GM23338 (cell line): ENCODE data around the gene GPHN. TPM values are rescaled to one million over a fixed set of nuclear protein-coding genes. Genes with fewer than 3 reads are reported as not detected.

ENCODE experiments used
- ATAC-seq: fragments of 200-7000 bp; cut with Tn5 transposase; 3 replicates; pipeline ENCODE4 v1.9.1; 2020
- DNase-seq: peaks from one replicate; pipeline ENCODE4 v3.0.0-alpha.2; 2015; ENCODE audit warnings: low spot score
- H2AFZ ChIP-seq: fragments of 200-600 bp; sonication (generic); 2 replicates; pipeline ENCODE4 v1.8.0; 2016; ENCODE audit warnings: antibody characterized with exemption, mild to moderate bottlenecking, moderate library complexity
- H3F3A ChIP-seq: fragments of 200-600 bp; sonication (generic); replicated peaks from 2 replicates; pipeline ENCODE4 v1.8.0; 2017; ENCODE audit warnings: antibody characterized with exemption, mixed run types, low read depth
- H3K27ac ChIP-seq: fragments of 200-600 bp; sonication (generic); 2 replicates; pipeline ENCODE4 v1.6.1; 2016; ENCODE audit warnings: low read depth
- H3K27me3 ChIP-seq: fragments of 200-600 bp; sonication (generic); 2 replicates; pipeline ENCODE4 v1.8.0; 2016; ENCODE audit warnings: mild to moderate bottlenecking, mixed run types, moderate library complexity; ENCODE audit not compliant: insufficient read depth
- H3K36me3 ChIP-seq: fragments of 200-600 bp; sonication (generic); 2 replicates; pipeline ENCODE4 v1.8.0; 2016; ENCODE audit warnings: mild to moderate bottlenecking; ENCODE audit not compliant: insufficient read depth
- H3K4me1 ChIP-seq: fragments of 200-600 bp; sonication (generic); 2 replicates; pipeline ENCODE4 v1.8.0; 2016; ENCODE audit warnings: mild to moderate bottlenecking, moderate library complexity; ENCODE audit not compliant: insufficient read depth
- H3K4me2 ChIP-seq: fragments of 200-600 bp; sonication (generic); 2 replicates; pipeline ENCODE4 v1.7.1; 2017; ENCODE audit warnings: mixed run types
- H3K4me3 ChIP-seq: fragments of 200-600 bp; sonication (generic); 2 replicates; pipeline ENCODE4 v1.6.1; 2016; ENCODE audit warnings: mixed run types
- H3K79me2 ChIP-seq: fragments of 200-600 bp; sonication (generic); replicated peaks from 2 replicates; pipeline ENCODE4 v1.8.0; 2017; ENCODE audit warnings: mild to moderate bottlenecking; ENCODE audit not compliant: insufficient read depth
- H3K9me2 ChIP-seq: fragments of 200-600 bp; sonication (generic); 2 replicates; pipeline ENCODE4 v1.8.0; 2017; ENCODE audit not compliant: insufficient read depth
- H4K20me1 ChIP-seq: fragments of 200-600 bp; sonication (generic); replicated peaks from 2 replicates; pipeline ENCODE4 v1.8.0; 2017; ENCODE audit warnings: mild to moderate bottlenecking; ENCODE audit not compliant: insufficient read depth
- H3K27ac Mint-ChIP-seq: 2 replicates; pipeline ENCODE4 v1.8.0; 2020; ENCODE audit warnings: inconsistent platforms, mild to moderate bottlenecking, moderate library complexity, mixed read lengths
- H3K27me3 Mint-ChIP-seq: 3 replicates; pipeline ENCODE4 v1.8.0; 2022; ENCODE audit warnings: low read depth, mild to moderate bottlenecking, moderate library complexity, mixed read lengths, inconsistent platforms; ENCODE audit not compliant: insufficient read depth, poor library complexity
- H3K36me3 Mint-ChIP-seq: 3 replicates; pipeline ENCODE4 v1.8.0; 2021; ENCODE audit warnings: low read depth, mild to moderate bottlenecking, inconsistent platforms, moderate library complexity, mixed read lengths
- H3K4me1 Mint-ChIP-seq: 3 replicates; pipeline ENCODE4 v1.8.0; 2020; ENCODE audit warnings: mild to moderate bottlenecking, inconsistent platforms, mixed read lengths
- H3K4me3 Mint-ChIP-seq: 3 replicates; pipeline ENCODE4 v1.8.0; 2021; ENCODE audit warnings: moderate library complexity, mild to moderate bottlenecking, inconsistent platforms, mixed read lengths
- H3K9me3 Mint-ChIP-seq: 3 replicates; pipeline ENCODE4 v1.8.0; 2020; ENCODE audit warnings: moderate library complexity, mild to moderate bottlenecking, inconsistent platforms, mixed read lengths
- CREB1 ChIP-seq: fragments of 250-450 bp; sonication (Bioruptor Pico); IDR thresholded peaks from 2 replicates; pipeline ENCODE4 v1.5.0; 2020; ENCODE audit warnings: low read depth, mild to moderate bottlenecking, moderate library complexity
- EZH2 ChIP-seq: fragments of 200-600 bp; sonication (generic); IDR thresholded peaks from one replicate; pipeline ENCODE4 v1.8.0; 2017; ENCODE audit warnings: antibody characterized with exemption, mild to moderate bottlenecking, low read depth; ENCODE audit not compliant: unreplicated experiment
- EZH2phosphoT487 ChIP-seq: fragments of 200-600 bp; sonication (generic); IDR thresholded peaks from one replicate; pipeline ENCODE4 v1.8.1; 2018; ENCODE audit warnings: antibody characterized with exemption; ENCODE audit not compliant: unreplicated experiment
- JUNB ChIP-seq: IDR thresholded peaks from one replicate; pipeline ENCODE4 v1.6.1; 2016; ENCODE audit warnings: antibody characterized with exemption; ENCODE audit not compliant: unreplicated experiment
- NANOG ChIP-seq: IDR thresholded peaks from 2 replicates; pipeline ENCODE4 v1.6.1; 2016; ENCODE audit warnings: antibody characterized with exemption, borderline replicate concordance
- POLR2AphosphoS5 ChIP-seq: IDR thresholded peaks from 2 replicates; pipeline ENCODE4 v1.6.1; 2016; ENCODE audit warnings: antibody characterized with exemption, low read depth
- STAT1 ChIP-seq: IDR thresholded peaks from one replicate; pipeline ENCODE4 v1.6.1; 2016; ENCODE audit warnings: antibody characterized with exemption; ENCODE audit not compliant: unreplicated experiment
- ZNF114 ChIP-seq: fragments of 250-450 bp; sonication (Bioruptor Pico); IDR thresholded peaks from 2 replicates; pipeline ENCODE4 v1.5.0; 2020; ENCODE audit warnings: mild to moderate bottlenecking, moderate library complexity
- ZNF331 ChIP-seq: fragments of 250-450 bp; sonication (Bioruptor Pico); IDR thresholded peaks from 2 replicates; pipeline ENCODE4 v1.5.0; 2020; ENCODE audit warnings: low read depth, mild to moderate bottlenecking, moderate library complexity
- polyA plus RNA-seq: library from polyadenylated mRNA; unstranded; fragments of >200 nt; fragmentation: Nextera tagmentation; extraction: Ambion mirVana; gene quantifications from 2 replicates; pipeline ENCODE4 v1.2.1, GENCODE V29; 2016
- total RNA-seq: library from RNA; depleted of rRNA; stranded (reverse); fragments of >200 nt; shearing (Covaris generic); gene quantifications from 2 replicates; pipeline ENCODE4 v1.2.3, GENCODE V29; 2014
- TF ChIP-seq, protein P1 (sequence below): IDR thresholded peaks from one replicate; pipeline ENCODE4 v1.6.1; 2018; ENCODE audit warnings: antibody characterized with exemption; ENCODE audit not compliant: unreplicated experiment
- TF ChIP-seq, protein P2 (sequence below): IDR thresholded peaks from 2 replicates; pipeline ENCODE4 v1.6.1; 2016; ENCODE audit warnings: antibody characterized with exemption
- TF ChIP-seq, protein P3 (sequence below), 2 experiments: fragments of 200-600 bp in 1 of 2; sonication (generic) in 1 of 2; conservative IDR thresholded peaks; 2 replicates each; pipeline versions ENCODE4 v1.5.1 to v1.6.1; 2016 to 2017; ENCODE audit warnings: antibody characterized with exemption in 2 of 2, low read depth in 2 of 2, mild to moderate bottlenecking in 2 of 2, moderate library complexity in 1 of 2
- TF ChIP-seq, protein P4 (sequence below): fragments of 250-450 bp; sonication (Bioruptor Pico); IDR thresholded peaks from 2 replicates; pipeline ENCODE4 v1.5.0; 2020; ENCODE audit warnings: mild to moderate bottlenecking, moderate library complexity

GPHN gene
- total and polyA plus RNA-seq, 2 experiments from 2014 or later: 17.6 to 20.6 TPM

DNA sequence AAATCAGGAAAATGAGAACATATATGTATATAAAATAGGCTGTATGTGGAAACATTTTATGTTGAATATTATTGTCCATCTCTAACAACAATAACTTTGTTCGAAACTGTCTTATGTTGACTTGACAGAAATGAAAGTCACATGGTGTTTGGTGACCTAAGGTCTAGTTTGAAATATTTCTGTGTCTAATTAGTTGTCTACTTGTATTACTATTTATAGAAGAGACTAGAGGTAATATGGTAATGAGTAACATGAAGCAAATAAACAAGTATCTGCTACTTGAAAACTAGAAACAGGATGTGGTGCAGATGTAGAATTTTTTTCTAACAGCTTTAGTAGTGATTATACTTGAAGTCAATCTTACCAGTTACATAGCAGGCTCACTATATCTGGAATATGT is 3.9 kb downstream of the GPHN start:
- H3K27me3 Mint-ChIP-seq: peaks cover 20% of the 10 kb centered on the region
- no peaks in the 10 kb centered on the region for H3K9me2 ChIP-seq
- H3K79me2 ChIP-seq: peaks cover 80% of the 10 kb centered on the region
- ATAC-seq (no peak), DNase-seq (no peak)
- H3K4me1 Mint-ChIP-seq: peaks cover 9% of the 10 kb centered on the region
- H3K27ac Mint-ChIP-seq: no peak overlapping the region
- no peak overlapping the region for H3K4me3 Mint-ChIP-seq
- no peak overlapping the region for H3K27ac ChIP-seq
- no peak overlapping the region for H2AFZ ChIP-seq
- no peak overlapping the region for H3K4me2 ChIP-seq
- peaks cover 21% of the 10 kb centered on the region; the same call in 1 of the 2 replicates for H4K20me1 ChIP-seq
- TF ChIP-seq ZNF331 (CRISPR knock-in tag) (no peak), STAT1 (no peak), NANOG (no peak), ZNF114 (CRISPR knock-in tag) (no peak), JUNB (no peak), CREB1 (CRISPR knock-in tag) (no peak), POLR2AphosphoS5 (no peak), EZH2 (no peak), EZH2phosphoT487 (no peak)
- TF ChIP-seq, protein P1, sequence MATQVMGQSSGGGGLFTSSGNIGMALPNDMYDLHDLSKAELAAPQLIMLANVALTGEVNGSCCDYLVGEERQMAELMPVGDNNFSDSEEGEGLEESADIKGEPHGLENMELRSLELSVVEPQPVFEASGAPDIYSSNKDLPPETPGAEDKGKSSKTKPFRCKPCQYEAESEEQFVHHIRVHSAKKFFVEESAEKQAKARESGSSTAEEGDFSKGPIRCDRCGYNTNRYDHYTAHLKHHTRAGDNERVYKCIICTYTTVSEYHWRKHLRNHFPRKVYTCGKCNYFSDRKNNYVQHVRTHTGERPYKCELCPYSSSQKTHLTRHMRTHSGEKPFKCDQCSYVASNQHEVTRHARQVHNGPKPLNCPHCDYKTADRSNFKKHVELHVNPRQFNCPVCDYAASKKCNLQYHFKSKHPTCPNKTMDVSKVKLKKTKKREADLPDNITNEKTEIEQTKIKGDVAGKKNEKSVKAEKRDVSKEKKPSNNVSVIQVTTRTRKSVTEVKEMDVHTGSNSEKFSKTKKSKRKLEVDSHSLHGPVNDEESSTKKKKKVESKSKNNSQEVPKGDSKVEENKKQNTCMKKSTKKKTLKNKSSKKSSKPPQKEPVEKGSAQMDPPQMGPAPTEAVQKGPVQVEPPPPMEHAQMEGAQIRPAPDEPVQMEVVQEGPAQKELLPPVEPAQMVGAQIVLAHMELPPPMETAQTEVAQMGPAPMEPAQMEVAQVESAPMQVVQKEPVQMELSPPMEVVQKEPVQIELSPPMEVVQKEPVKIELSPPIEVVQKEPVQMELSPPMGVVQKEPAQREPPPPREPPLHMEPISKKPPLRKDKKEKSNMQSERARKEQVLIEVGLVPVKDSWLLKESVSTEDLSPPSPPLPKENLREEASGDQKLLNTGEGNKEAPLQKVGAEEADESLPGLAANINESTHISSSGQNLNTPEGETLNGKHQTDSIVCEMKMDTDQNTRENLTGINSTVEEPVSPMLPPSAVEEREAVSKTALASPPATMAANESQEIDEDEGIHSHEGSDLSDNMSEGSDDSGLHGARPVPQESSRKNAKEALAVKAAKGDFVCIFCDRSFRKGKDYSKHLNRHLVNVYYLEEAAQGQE: no peak
- TF ChIP-seq, protein P2, sequence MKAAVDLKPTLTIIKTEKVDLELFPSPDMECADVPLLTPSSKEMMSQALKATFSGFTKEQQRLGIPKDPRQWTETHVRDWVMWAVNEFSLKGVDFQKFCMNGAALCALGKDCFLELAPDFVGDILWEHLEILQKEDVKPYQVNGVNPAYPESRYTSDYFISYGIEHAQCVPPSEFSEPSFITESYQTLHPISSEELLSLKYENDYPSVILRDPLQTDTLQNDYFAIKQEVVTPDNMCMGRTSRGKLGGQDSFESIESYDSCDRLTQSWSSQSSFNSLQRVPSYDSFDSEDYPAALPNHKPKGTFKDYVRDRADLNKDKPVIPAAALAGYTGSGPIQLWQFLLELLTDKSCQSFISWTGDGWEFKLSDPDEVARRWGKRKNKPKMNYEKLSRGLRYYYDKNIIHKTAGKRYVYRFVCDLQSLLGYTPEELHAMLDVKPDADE: no peak
- TF ChIP-seq, protein P3, sequence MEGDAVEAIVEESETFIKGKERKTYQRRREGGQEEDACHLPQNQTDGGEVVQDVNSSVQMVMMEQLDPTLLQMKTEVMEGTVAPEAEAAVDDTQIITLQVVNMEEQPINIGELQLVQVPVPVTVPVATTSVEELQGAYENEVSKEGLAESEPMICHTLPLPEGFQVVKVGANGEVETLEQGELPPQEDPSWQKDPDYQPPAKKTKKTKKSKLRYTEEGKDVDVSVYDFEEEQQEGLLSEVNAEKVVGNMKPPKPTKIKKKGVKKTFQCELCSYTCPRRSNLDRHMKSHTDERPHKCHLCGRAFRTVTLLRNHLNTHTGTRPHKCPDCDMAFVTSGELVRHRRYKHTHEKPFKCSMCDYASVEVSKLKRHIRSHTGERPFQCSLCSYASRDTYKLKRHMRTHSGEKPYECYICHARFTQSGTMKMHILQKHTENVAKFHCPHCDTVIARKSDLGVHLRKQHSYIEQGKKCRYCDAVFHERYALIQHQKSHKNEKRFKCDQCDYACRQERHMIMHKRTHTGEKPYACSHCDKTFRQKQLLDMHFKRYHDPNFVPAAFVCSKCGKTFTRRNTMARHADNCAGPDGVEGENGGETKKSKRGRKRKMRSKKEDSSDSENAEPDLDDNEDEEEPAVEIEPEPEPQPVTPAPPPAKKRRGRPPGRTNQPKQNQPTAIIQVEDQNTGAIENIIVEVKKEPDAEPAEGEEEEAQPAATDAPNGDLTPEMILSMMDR (conservative IDR thresholded peaks at IDR 0.05; ENCODE audit: low read depth in 2 of 2): no peak
- TF ChIP-seq, protein P4, sequence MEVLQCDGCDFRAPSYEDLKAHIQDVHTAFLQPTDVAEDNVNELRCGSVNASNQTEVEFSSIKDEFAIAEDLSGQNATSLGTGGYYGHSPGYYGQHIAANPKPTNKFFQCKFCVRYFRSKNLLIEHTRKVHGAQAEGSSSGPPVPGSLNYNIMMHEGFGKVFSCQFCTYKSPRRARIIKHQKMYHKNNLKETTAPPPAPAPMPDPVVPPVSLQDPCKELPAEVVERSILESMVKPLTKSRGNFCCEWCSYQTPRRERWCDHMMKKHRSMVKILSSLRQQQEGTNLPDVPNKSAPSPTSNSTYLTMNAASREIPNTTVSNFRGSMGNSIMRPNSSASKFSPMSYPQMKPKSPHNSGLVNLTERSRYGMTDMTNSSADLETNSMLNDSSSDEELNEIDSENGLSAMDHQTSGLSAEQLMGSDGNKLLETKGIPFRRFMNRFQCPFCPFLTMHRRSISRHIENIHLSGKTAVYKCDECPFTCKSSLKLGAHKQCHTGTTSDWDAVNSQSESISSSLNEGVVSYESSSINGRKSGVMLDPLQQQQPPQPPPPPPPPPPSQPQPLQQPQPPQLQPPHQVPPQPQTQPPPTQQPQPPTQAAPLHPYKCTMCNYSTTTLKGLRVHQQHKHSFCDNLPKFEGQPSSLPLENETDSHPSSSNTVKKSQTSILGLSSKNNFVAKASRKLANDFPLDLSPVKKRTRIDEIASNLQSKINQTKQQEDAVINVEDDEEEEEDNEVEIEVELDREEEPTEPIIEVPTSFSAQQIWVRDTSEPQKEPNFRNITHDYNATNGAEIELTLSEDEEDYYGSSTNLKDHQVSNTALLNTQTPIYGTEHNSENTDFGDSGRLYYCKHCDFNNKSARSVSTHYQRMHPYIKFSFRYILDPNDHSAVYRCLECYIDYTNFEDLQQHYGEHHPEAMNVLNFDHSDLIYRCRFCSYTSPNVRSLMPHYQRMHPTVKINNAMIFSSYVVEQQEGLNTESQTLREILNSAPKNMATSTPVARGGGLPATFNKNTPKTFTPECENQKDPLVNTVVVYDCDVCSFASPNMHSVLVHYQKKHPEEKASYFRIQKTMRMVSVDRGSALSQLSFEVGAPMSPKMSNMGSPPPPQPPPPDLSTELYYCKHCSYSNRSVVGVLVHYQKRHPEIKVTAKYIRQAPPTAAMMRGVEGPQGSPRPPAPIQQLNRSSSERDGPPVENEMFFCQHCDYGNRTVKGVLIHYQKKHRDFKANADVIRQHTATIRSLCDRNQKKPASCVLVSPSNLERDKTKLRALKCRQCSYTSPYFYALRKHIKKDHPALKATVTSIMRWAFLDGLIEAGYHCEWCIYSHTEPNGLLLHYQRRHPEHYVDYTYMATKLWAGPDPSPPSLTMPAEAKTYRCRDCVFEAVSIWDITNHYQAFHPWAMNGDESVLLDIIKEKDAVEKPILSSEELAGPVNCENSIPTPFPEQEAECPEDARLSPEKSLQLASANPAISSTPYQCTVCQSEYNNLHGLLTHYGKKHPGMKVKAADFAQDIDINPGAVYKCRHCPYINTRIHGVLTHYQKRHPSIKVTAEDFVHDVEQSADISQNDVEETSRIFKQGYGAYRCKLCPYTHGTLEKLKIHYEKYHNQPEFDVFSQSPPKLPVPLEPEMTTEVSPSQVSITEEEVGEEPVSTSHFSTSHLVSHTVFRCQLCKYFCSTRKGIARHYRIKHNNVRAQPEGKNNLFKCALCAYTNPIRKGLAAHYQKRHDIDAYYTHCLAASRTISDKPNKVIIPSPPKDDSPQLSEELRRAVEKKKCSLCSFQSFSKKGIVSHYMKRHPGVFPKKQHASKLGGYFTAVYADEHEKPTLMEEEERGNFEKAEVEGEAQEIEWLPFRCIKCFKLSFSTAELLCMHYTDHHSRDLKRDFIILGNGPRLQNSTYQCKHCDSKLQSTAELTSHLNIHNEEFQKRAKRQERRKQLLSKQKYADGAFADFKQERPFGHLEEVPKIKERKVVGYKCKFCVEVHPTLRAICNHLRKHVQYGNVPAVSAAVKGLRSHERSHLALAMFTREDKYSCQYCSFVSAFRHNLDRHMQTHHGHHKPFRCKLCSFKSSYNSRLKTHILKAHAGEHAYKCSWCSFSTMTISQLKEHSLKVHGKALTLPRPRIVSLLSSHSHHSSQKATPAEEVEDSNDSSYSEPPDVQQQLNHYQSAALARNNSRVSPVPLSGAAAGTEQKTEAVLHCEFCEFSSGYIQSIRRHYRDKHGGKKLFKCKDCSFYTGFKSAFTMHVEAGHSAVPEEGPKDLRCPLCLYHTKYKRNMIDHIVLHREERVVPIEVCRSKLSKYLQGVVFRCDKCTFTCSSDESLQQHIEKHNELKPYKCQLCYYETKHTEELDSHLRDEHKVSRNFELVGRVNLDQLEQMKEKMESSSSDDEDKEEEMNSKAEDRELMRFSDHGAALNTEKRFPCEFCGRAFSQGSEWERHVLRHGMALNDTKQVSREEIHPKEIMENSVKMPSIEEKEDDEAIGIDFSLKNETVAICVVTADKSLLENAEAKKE: no peak
- H3K36me3 ChIP-seq: no peaks in the 10 kb centered on the region
- H3K4me3 ChIP-seq: no peak overlapping the region
- peaks cover 19% of the 10 kb centered on the region for H3K27me3 ChIP-seq
- peaks cover 9% of the 10 kb centered on the region for H3K4me1 ChIP-seq
- no peaks in the 10 kb centered on the region for H3K9me3 Mint-ChIP-seq
- peaks cover 5% of the 10 kb centered on the region for H3F3A ChIP-seq
- H3K36me3 Mint-ChIP-seq: no peaks in the 10 kb centered on the region; the same call in 2 of the 3 replicates
